Vagina (tissue), 2 donors: ENCODE measurements around the gene TSPAN14. TPM values are rescaled to one million over a fixed set of nuclear protein-coding genes. Genes with fewer than 3 reads are reported as not detected.

Source experiments
- DNase-seq, 2 donors: peaks; one replicate each; pipeline ENCODE4 v3.0.0-alpha.2; 2017; ENCODE audit errors: extremely low spot score in 2 of 2
- H3K27ac ChIP-seq: fragments of 200-600 bp; sonication (generic); one replicate; pipeline ENCODE4 v1.5.1; 2019
- H3K27me3 ChIP-seq: fragments of 200-600 bp; sonication (generic); one replicate; pipeline ENCODE4 v1.5.1; 2019
- H3K36me3 ChIP-seq, 2 donors: fragments of 200-600 bp; sonication (generic); one replicate each; pipeline ENCODE4 v1.5.1; 2017 to 2019
- H3K4me1 ChIP-seq: fragments of 200-600 bp; sonication (generic); one replicate; pipeline ENCODE4 v1.5.1; 2019
- H3K4me3 ChIP-seq, 2 donors: fragments of 200-600 bp; sonication (generic); 1 replicate in 1 of 2; 2 replicates in 1 of 2; pipeline ENCODE4 v1.5.1; 2016 to 2019
- H3K9me3 ChIP-seq: fragments of 200-600 bp; sonication (generic); one replicate; pipeline ENCODE4 v1.5.1; 2019
- POLR2A ChIP-seq, 2 donors: fragments of 450-650 bp; IDR thresholded peaks; one replicate each; pipeline ENCODE4 v1.6.1; 2017; ENCODE audit warnings: antibody characterized with exemption in 2 of 2, mild to moderate bottlenecking in 2 of 2, moderate library complexity in 2 of 2
- POLR2AphosphoS5 ChIP-seq, 2 donors: sonication (generic); formaldehyde crosslinking; IDR thresholded peaks; one replicate each; pipeline ENCODE4 v1.9.0; 2017; ENCODE audit warnings: antibody characterized with exemption in 2 of 2, mild to moderate bottlenecking in 2 of 2, low read depth in 1 of 2; ENCODE audit not compliant: insufficient read depth in 1 of 2
- intact Hi-C: fragments of 100-400 bp; cut with DNase I; formaldehyde crosslinking; loops from one replicate; pipeline ENCODE4 v1.15.1; 2023
- total RNA-seq: library from RNA; depleted of rRNA; stranded (reverse); fragments of >200 nt; gene quantifications from one replicate; pipeline ENCODE4 v1.2.3, GENCODE V29; 2016
- TF ChIP-seq, protein P1 (sequence below), 3 experiments: fragments of 450-650 bp in 2 of 3; fragments of 200-600 bp in 1 of 3; sonication (generic) in 1 of 3; IDR thresholded peaks; one replicate each; pipeline ENCODE4 v1.5.1; 2017 to 2019; ENCODE audit warnings: antibody characterized with exemption in 3 of 3, mild to moderate bottlenecking in 2 of 3, moderate library complexity in 2 of 3

Gene TSPAN14
- total RNA-seq, 1 donor from 2014 or later = 98.0 TPM

DNA sequence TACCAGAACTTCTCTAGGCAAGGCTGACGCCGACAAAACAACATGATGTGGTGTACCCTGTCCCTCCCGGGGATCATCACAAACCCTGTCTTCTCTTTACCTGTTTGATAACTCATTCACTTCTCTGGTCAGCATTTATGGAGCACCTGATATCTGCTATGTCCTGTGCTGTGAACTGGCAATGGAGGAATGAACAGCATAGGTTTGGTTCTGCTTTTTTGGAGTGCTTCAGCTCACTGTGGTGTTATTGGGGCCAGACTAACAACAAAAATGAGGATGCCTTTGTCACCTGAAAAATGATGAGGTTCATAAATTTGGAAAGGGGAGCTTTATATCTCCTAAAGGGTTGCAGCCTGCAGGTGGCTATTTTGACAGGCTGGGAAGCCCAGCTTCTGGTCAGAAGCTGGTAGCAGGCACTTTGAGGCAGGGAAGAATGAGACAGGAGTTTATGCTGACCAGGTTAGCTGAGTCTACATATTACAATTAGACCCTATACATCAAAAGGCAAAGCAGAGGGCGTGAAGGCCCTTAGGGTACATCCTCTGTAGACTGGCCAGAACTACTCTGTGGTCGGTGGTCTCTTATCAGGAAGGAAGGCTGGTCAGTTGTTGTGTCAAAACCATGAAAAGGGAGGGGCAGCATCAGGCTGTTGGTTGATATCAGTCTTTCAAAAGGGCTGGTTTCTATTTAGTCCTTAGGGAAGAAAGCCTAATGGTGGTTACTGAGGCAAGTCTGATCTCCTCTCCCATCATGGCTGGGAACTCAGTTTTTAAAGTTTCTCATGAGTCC, 125.9 kb downstream of the TSPAN14 start:
- Histone ChIP-seq H3K4me3 (no peak overlapping the region), H3K36me3 (no peaks in the 10 kb centered on the region), H3K4me1 (no peaks in the 10 kb centered on the region), H3K27me3 (no peaks in the 10 kb centered on the region), H3K27ac (no peak overlapping the region), H3K9me3 (no peaks in the 10 kb centered on the region)
- intact Hi-C loops = no loop called here
- DNase-seq = peak; percentile 14 to 37
- TF ChIP-seq POLR2AphosphoS5 (IDR thresholded peaks at IDR 0.05; ENCODE audit: insufficient read depth in 1 of 2, low read depth in 1 of 2) = no peak

GRCh38 chr10:80580638-80581468, 126.7 kb downstream of the TSPAN14 start:
- Histone ChIP-seq H3K9me3 (no peaks in the 10 kb centered on the region), H3K4me3 (no peak overlapping the region), H3K36me3 (no peaks in the 10 kb centered on the region), H3K27me3 (no peaks in the 10 kb centered on the region), H3K27ac (no peak overlapping the region), H3K4me1 (no peaks in the 10 kb centered on the region)
- TF ChIP-seq POLR2A (IDR thresholded peaks at IDR 0.05) = no peak
- TF ChIP-seq, protein P1, sequence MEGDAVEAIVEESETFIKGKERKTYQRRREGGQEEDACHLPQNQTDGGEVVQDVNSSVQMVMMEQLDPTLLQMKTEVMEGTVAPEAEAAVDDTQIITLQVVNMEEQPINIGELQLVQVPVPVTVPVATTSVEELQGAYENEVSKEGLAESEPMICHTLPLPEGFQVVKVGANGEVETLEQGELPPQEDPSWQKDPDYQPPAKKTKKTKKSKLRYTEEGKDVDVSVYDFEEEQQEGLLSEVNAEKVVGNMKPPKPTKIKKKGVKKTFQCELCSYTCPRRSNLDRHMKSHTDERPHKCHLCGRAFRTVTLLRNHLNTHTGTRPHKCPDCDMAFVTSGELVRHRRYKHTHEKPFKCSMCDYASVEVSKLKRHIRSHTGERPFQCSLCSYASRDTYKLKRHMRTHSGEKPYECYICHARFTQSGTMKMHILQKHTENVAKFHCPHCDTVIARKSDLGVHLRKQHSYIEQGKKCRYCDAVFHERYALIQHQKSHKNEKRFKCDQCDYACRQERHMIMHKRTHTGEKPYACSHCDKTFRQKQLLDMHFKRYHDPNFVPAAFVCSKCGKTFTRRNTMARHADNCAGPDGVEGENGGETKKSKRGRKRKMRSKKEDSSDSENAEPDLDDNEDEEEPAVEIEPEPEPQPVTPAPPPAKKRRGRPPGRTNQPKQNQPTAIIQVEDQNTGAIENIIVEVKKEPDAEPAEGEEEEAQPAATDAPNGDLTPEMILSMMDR (IDR thresholded peaks at IDR 0.05) = no peak
- intact Hi-C loops = no loop called here
- peak in 1 of 2 donors; percentile 13 for DNase-seq

- H3K27me3 ChIP-seq = no peaks in the 10 kb centered on the region
- intact Hi-C loops = no loop called here
- TF ChIP-seq POLR2A (IDR thresholded peaks at IDR 0.05) (no peak), POLR2AphosphoS5 (IDR thresholded peaks at IDR 0.05; ENCODE audit: insufficient read depth in 1 of 2, low read depth in 1 of 2) (no peak)
- TF ChIP-seq, protein P1 (IDR thresholded peaks at IDR 0.05) = no peak
- H3K36me3 ChIP-seq = no peaks in the 10 kb centered on the region
- H3K4me3 ChIP-seq = no peak overlapping the region
- no peak overlapping the region for H3K27ac ChIP-seq
- no peaks in the 10 kb centered on the region for H3K9me3 ChIP-seq
- peak; percentile 31 to 72 for DNase-seq
- H3K4me1 ChIP-seq = no peaks in the 10 kb centered on the region
Observed at GRCh38 chr10:80581469-80581835, 127.3 kb downstream of the TSPAN14 start.

GRCh38 chr10:80582286-80582960, 128.3 kb downstream of the TSPAN14 start:
- Histone ChIP-seq H3K9me3 (no peaks in the 10 kb centered on the region), H3K4me1 (no peaks in the 10 kb centered on the region), H3K36me3 (no peaks in the 10 kb centered on the region), H3K27ac (no peak overlapping the region), H3K27me3 (no peaks in the 10 kb centered on the region), H3K4me3 (no peak overlapping the region)
- intact Hi-C loops = no loop called here
- TF ChIP-seq, protein P1 (IDR thresholded peaks at IDR 0.05) = no peak
- no peak for TF ChIP-seq POLR2A (IDR thresholded peaks at IDR 0.05)
- no peak for TF ChIP-seq POLR2AphosphoS5 (IDR thresholded peaks at IDR 0.05; ENCODE audit: insufficient read depth in 1 of 2, low read depth in 1 of 2)
- DNase-seq = peak in 1 of 2 donors; percentile 40

Other genes starting within 250 kb of the TSPAN14 start
- 101 TPM for gene ANXA11, start 248.8 kb upstream of the TSPAN14 start, total RNA-seq
- not detected for gene MAT1A, start 164.7 kb upstream of the TSPAN14 start, total RNA-seq
- gene DYDC1, start 97.6 kb upstream of the TSPAN14 start, total RNA-seq = not detected
- not detected for gene DYDC2, start 97.5 kb upstream of the TSPAN14 start, total RNA-seq
- gene PRXL2A, start 45.8 kb upstream of the TSPAN14 start, total RNA-seq = 62.4 TPM
- gene SH2D4B, start 83.6 kb downstream of the TSPAN14 start, total RNA-seq = not detected